Subcutaneous abdominal adipose tissue (tissue), 5 donors: ENCODE data around the gene TSPAN15.

Experiments used
- H3K27ac ChIP-seq: one replicate; pipeline ENCODE4 v1.7.0; 2013; ENCODE audit warnings: low read depth, mild to moderate bottlenecking, inconsistent platforms, low read length, moderate library complexity
- H3K27me3 ChIP-seq, 5 donors: one replicate each; pipeline ENCODE4 v1.7.0; 2013; ENCODE audit warnings: low read length in 5 of 5, inconsistent platforms in 1 of 5; ENCODE audit not compliant: control insufficient read depth in 5 of 5, insufficient read depth in 4 of 5
- H3K36me3 ChIP-seq, 5 donors: one replicate each; pipeline ENCODE4 v1.7.0; 2013; ENCODE audit warnings: low read length in 5 of 5; ENCODE audit not compliant: control insufficient read depth in 5 of 5, insufficient read depth in 5 of 5
- H3K4me1 ChIP-seq, 5 donors: one replicate each; pipeline ENCODE4 v1.7.0; 2013; ENCODE audit warnings: low read length in 5 of 5, mild to moderate bottlenecking in 3 of 5, moderate library complexity in 1 of 5; ENCODE audit not compliant: control insufficient read depth in 5 of 5, insufficient read depth in 5 of 5
- H3K4me3 ChIP-seq, 5 donors: one replicate each; pipeline ENCODE4 v1.7.0; 2013; ENCODE audit warnings: low read length in 5 of 5, low read depth in 1 of 5
- H3K9ac ChIP-seq, 5 donors: one replicate each; pipeline ENCODE4 v1.7.0; 2013; ENCODE audit warnings: low read length in 5 of 5, mild to moderate bottlenecking in 4 of 5, moderate library complexity in 3 of 5
- H3K9me3 ChIP-seq, 5 donors: one replicate each; pipeline ENCODE4 v1.7.0; 2013; ENCODE audit warnings: low read length in 5 of 5; ENCODE audit not compliant: control insufficient read depth in 5 of 5
- donor health status: healthy.
- donor health status: healthy.
- donor health status: healthy.
- donor health status: healthy.
- donor health status: healthy.

Gene TSPAN15

DNA sequence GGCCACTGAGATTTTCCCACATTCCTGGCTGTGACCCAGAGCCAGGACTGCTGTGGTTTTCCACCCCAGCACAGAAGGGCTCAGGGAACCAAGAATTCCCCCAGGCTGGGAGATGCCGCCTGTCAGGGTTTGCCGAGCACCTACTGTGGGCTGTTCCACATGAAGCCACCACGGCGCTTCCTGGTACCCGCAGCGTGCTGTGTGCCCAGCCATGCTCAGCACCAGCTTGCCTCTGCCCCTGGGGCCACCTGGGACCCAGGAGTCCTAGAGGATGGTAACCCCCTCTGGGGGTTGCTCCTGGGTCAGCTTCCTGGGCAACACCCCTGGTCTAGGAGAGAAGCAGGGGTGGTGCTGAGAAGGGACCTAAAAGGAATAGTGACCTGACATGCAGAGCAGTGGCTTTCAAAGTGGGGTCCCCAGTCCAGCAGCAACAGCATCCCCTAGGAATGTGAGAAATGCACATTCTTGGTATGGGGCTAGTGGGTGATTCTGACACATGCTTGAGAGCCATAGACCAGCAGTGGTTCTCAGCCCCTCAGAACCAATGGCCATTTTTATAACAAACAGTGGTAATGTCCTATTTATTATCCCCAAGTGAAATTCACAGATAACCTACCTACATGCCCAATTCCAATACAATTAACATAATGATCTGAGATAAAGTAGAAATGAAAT, 53.4 kb downstream of the TSPAN15 start:
- H3K36me3 ChIP-seq, result peaks cover 0 to 75% (median 67%) of the 10 kb centered on the region in 5 donors
- no peak overlapping the region for H3K4me3 ChIP-seq
- H3K27ac ChIP-seq, result no peak overlapping the region
- H3K9ac ChIP-seq, result no peak overlapping the region
- peaks cover 4 to 31% (median 23%) of the 10 kb centered on the region in 5 donors for H3K4me1 ChIP-seq
- H3K9me3 ChIP-seq, result no peaks in the 10 kb centered on the region
- H3K27me3 ChIP-seq, result no peaks in the 10 kb centered on the region

DNA sequence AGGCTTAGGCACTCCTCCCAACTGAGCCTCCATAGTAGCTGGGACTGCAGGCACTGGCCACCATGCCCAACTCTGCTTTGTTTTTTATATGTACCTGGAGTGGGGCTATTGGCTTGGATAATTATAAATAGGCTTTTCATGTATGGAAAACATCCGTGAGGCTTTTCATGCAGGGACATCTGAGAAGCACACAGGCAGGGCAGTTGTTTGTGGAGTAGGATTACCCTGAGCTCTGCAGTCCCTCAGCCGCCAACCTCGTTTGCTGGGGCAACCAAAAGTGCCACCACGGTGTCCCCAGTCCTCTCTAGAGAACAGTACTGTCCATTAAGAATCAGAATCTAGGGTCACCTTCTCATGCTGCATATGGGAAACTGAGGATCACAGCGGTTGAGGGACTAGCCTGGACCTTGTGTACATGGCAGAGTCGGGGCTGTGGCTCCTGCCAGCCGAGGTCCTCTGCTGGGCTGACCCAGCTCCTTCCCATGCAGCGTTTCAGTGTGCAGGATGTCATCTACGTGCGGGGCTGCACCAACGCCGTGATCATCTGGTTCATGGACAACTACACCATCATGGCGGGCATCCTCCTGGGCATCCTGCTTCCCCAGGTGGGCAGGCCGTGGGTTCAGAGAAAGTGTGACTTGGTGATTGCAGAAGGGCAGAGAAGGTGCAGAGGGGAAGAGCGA, 54.5 kb downstream of the TSPAN15 start:
- Histone ChIP-seq H3K27ac (no peak overlapping the region), H3K9ac (no peak overlapping the region), H3K4me1 (peaks cover 4 to 24% (median 21%) of the 10 kb centered on the region in 5 donors), H3K27me3 (no peaks in the 10 kb centered on the region), H3K4me3 (no peak overlapping the region), H3K9me3 (no peaks in the 10 kb centered on the region), H3K36me3 (peaks cover 0 to 65% (median 56%) of the 10 kb centered on the region in 5 donors)

DNA sequence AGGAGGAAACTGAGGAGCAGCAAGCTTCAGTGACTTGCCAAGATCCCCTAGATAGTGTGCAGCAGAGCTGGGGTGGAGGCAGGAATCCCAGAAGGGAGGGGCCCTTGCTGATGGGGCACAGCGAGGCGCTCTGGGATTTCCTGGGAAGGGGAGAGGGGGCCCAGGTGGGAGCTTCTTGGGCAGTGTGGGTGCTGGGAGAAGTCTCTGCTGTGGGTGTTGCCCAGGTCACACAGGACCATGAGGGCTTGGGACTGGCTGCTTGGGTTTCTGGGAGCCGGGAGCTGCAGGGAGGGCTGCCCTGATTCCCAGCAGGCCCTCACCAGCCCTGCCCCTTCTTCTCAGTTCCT, 55.2 kb downstream of the TSPAN15 start:
- peak overlapping the region; percentile 67 for H3K27ac ChIP-seq
- no peak overlapping the region for H3K9ac ChIP-seq
- H3K4me1 ChIP-seq, result peaks cover 4 to 23% (median 21%) of the 10 kb centered on the region in 5 donors
- H3K27me3 ChIP-seq, result no peaks in the 10 kb centered on the region
- H3K4me3 ChIP-seq, result no peak overlapping the region
- H3K36me3 ChIP-seq, result peaks cover 0 to 58% (median 49%) of the 10 kb centered on the region in 5 donors
- H3K9me3 ChIP-seq, result no peaks in the 10 kb centered on the region

DNA sequence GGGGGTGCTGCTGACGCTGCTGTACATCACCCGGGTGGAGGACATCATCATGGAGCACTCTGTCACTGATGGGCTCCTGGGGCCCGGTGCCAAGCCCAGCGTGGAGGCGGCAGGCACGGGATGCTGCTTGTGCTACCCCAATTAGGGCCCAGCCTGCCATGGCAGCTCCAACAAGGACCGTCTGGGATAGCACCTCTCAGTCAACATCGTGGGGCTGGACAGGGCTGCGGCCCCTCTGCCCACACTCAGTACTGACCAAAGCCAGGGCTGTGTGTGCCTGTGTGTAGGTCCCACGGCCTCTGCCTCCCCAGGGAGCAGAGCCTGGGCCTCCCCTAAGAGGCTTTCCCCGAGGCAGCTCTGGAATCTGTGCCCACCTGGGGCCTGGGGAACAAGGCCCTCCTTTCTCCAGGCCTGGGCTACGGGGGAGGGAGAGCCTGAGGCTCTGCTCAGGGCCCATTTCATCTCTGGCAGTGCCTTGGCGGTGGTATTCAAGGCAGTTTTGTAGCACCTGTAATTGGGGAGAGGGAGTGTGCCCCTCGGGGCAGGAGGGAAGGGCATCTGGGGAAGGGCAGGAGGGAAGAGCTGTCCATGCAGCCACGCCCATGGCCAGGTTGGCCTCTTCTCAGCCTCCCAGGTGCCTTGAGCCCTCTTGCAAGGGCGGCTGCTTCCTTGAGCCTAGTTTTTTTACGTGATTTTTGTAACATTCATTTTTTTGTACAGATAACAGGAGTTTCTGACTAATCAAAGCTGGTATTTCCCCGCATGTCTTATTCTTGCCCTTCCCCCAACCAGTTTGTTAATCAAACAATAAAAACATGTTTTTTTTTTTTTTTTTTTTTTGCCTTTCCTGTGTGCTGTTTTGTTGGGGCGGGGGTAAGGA, 55.8 kb downstream of the TSPAN15 start:
- Histone ChIP-seq H3K9me3 (no peaks in the 10 kb centered on the region), H3K4me3 (peak overlapping the region in 4 of 5 donors; percentile 44 to 62 (median 51)), H3K4me1 (peaks cover 4 to 23% (median 21%) of the 10 kb centered on the region in 5 donors), H3K36me3 (peaks cover 2 to 57% (median 45%) of the 10 kb centered on the region in 5 donors), H3K27me3 (no peaks in the 10 kb centered on the region), H3K9ac (peak overlapping the region in 1 of 5 donors; percentile 53), H3K27ac (peak overlapping the region; percentile 67)

DNA sequence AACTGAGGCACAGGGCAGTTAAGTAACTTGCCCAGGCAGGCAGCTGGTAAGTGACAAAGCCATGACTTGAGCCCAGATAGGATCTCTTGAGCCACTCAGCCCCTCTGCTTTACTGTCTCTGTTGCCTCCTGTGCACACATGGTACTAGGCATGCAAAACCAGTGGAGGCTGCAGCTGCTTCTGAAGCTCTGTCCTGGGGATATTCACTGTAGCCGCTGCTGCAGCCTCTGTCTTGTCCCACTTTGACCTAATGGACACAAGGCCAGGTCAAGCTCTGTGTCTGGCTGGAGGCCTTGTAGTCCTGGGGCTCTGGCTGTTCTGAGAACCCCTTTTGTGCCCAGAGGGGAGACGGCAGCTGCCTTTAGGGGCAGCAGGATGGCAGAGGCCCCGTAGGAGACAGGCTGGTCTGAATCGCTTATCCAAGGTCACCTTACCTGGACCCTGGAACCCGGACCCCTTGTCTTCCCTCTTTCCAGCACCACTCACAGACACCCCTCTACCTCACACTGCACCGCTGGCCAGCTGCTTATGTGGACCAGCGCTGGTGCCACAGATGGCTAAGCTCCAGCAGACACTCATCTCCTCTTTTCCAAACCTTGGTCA, 57.6 kb downstream of the TSPAN15 start:
- Histone ChIP-seq H3K36me3 (peaks cover 11 to 55% (median 41%) of the 10 kb centered on the region in 5 donors), H3K9ac (no peak overlapping the region), H3K4me3 (no peak overlapping the region), H3K4me1 (peaks cover 4 to 23% (median 21%) of the 10 kb centered on the region in 5 donors), H3K27me3 (no peaks in the 10 kb centered on the region), H3K27ac (no peak overlapping the region), H3K9me3 (no peaks in the 10 kb centered on the region)

DNA sequence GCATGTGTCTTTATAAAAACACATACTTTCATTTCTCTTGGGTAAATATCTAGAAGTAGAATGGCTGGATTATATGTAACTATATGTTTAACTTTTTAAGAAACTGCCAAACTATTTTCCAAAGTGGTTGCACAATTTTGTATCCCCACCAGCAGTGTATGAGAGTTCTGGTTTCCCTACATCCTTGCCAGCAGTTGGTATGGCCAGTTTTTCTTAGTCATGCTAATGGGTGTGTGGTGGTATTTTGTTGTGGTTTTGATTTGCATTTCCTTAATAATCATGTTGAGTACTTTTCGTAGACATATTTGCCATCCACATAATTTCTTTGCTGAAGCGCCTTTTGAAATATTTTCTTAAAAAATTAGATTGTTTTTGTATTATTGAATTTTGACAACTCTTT, 61.6 kb downstream of the TSPAN15 start:
- no peak overlapping the region for H3K9ac ChIP-seq
- no peak overlapping the region for H3K27ac ChIP-seq
- no peaks in the 10 kb centered on the region for H3K9me3 ChIP-seq
- H3K36me3 ChIP-seq, result peaks cover 11 to 40% (median 26%) of the 10 kb centered on the region in 5 donors
- no peak overlapping the region for H3K4me3 ChIP-seq
- peaks cover 0 to 10% (median 7%) of the 10 kb centered on the region in 5 donors for H3K4me1 ChIP-seq
- no peaks in the 10 kb centered on the region for H3K27me3 ChIP-seq

DNA sequence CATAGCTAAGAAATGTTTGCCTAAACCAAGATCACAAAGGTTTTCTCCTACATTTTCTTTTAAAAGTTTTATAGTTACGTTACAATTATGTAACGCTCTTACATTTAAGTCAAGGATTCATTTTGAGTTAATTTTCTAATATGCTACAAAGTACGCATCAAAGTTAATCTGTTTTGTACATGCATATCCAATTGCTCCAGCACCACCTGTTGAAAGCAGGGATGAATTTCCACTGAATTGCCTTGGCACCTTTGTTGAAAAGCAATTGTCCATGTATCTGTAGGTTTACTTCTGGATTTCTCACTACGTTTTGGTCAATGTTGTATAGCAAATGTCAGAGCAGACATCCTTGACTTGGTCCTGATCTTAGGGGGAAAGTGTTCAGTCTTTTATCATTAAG, 62.4 kb downstream of the TSPAN15 start:
- Histone ChIP-seq H3K9me3 (no peaks in the 10 kb centered on the region), H3K9ac (no peak overlapping the region), H3K27ac (no peak overlapping the region), H3K36me3 (peaks cover 11 to 40% (median 26%) of the 10 kb centered on the region in 5 donors), H3K27me3 (no peaks in the 10 kb centered on the region), H3K4me3 (no peak overlapping the region), H3K4me1 (peaks cover 0 to 5% (median 4%) of the 10 kb centered on the region in 5 donors)

DNA sequence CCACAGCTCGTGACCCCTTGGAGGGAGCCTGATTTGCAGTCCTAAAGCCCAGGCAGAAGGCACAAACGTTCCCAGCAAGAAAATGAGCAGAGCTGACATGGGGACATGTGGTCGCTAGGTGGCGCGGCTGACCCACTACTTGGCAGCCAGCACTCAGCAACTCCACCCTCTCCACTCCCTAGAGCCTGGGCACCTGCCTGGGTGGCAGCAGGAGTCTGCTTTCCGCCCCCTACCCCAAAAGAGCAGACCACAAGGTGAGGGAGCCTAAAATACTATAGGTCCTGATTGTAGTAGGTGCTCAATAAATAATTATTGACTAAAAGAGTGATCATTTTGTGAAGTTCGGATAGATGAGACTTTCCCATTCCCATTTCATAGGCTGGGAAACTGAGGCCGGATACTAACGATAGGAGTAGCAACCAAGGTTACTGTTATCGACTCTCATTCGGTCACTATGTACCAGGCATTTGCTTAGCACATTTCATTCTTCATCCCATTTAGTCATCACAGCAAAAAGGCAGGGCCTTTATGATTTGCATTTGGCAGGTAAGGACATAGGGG, 64.5 kb downstream of the TSPAN15 start:
- no peaks in the 10 kb centered on the region for H3K9me3 ChIP-seq
- H3K27ac ChIP-seq, result no peak overlapping the region
- no peaks in the 10 kb centered on the region for H3K4me1 ChIP-seq
- no peaks in the 10 kb centered on the region for H3K27me3 ChIP-seq
- no peak overlapping the region for H3K4me3 ChIP-seq
- H3K9ac ChIP-seq, result no peak overlapping the region
- peaks cover 11 to 40% (median 26%) of the 10 kb centered on the region in 5 donors for H3K36me3 ChIP-seq

DNA sequence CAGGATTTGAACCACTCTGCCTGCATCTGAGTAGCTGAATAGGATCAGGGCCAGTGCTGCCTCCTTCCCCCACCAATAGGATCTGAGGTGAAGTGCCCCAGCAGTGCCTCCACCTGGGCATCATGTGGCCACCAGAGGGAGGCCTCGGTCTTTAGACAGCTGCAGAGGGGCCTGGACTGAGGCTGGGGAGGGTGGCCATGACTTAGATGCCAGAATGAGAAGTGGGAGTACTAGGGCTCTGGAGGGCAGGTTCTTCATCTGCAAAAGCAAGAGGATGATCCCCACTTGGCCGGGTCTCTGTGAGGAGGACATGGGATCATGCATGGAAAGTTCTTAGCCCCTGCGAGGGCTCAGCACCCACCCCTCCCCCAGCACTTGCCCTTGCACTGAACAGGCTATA, 65.1 kb downstream of the TSPAN15 start:
- no peaks in the 10 kb centered on the region for H3K9me3 ChIP-seq
- H3K4me1 ChIP-seq, result no peaks in the 10 kb centered on the region

More for the DNA sequence above, 65.1 kb downstream of the TSPAN15 start:
- Histone ChIP-seq H3K9ac (no peak overlapping the region), H3K27me3 (no peaks in the 10 kb centered on the region), H3K27ac (no peak overlapping the region), H3K36me3 (peaks cover 11 to 40% (median 26%) of the 10 kb centered on the region in 5 donors), H3K4me3 (no peak overlapping the region)
